Right renal cortex interstitium (tissue), 3 donors: Measurements from ENCODE around the gene SLC17A9. TPM values are rescaled to one million over a fixed set of nuclear protein-coding genes. Genes with fewer than 3 reads are reported as not detected.
A peak's percentile ranks its signal among the peaks of the same experiment; 100 is the strongest.

Source experiments
- DNase-seq, 3 donors: peaks; one replicate each; pipeline ENCODE4 v3.0.0-alpha.2; 2013; ENCODE audit warnings: low read depth in 3 of 3, low spot score in 2 of 3
- polyA plus RNA-seq, 3 donors: library from polyadenylated mRNA; unstranded; fragments of 120-200 nt; gene quantifications; one replicate each; pipeline ENCODE4 v1.2.1, GENCODE V29; 2013; ENCODE audit not compliant: insufficient read length in 3 of 3

Gene SLC17A9
- polyA plus RNA-seq, 3 donors = 0.95 to 1.2 (median 1.1) TPM

DNA sequence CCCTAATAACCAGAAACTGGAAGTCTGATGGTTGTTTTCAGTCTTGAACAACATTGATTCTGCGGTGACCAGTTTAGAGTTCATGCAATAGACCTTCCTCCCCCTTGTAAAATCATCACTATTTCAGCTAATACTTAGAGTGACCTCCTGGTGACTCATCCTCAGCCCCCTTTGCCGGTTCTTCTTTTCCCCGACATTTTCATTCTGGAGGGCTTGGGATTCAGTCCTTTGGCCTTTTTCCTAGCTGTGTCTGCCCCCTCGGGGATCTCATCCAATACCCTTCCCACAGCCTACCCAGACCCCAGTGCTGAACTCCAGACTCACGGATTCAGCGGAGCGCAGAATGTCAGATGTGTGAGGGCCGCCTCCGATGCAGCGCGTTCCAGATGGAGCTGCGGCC, 61.8 kb downstream of the SLC17A9 start:
- DNase-seq = no peak

DNA sequence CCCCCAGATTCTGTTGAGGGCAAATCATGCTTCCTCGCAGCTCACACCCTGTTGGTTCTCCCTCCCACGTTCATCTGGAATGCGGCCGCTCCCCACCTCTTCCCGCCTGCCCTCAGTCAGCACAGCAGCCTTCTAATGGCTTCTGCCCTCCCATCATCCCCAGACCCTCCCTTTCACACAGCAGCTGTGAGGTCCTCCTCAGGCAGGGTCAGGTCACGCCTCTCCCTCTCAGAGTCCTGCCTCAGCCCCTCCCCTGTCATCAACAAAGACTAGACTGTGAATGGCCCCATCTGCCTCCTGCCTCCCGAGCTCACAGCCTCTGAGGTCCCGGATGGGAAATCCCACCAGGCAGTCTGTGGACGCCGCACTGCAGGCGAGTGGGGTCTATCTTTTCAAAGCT, 62.2 kb downstream of the SLC17A9 start:
- peak in 1 of 3 donors; percentile 27 for DNase-seq

DNA sequence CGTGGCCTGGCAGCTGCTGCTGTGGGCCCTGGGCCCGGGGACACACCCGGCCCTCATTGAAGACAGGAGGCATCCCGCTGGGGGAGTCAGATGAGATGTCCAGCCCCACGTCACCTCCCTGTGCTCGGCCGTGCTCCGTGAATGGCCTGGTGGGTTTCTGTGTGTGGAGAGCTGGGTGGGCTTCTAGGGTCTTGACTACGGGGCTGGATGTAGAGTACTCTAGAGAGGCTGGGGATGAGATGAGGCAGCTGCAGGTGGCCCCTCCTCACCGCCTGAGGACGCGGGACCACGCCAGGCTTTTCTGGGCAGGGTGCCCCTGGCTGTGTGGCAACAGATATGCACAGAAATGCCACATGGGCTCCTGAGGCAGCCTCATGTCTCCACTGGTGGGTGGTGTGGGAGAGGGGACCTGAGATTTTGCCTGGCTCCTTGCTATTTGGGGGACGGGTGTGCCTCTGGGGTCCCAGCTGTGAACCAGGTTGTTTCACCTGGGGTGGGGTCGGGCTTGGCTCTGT, 62.7 kb downstream of the SLC17A9 start:
- DNase-seq = no peak

DNA sequence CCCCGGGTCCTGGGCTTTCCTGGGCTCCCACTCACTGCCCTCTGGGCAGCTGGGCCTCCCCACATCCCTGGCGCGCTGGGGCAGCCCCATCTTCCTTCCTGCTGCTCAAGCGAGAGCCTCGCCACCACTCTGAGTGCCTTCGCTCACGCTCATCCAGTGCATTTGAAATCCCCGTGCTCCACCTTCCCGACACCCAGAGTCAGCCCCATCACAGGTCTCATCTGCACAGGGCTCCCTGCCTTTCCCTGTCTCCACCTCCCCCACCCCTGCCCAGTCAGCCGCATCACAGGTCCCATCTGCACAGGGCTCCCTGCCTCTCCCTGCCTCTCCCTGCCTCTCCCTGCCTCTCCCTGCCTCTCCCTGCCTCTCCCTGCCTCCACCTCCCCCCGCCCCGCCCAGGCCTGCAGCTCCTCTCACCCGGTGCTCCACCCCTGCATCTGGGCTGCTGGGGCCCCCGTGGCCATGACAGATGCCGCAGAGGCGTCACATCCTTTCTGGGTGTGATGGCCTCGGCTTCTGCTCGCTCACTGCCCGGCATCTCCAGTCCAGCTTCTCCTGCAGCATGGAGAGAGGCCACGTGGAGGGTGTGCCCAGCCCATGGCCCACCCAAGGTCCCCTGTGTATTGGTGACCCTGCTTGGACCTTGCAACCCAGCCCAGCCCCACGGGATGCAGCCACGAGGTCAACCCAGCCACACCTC, 63.3 kb downstream of the SLC17A9 start:
- no peak for DNase-seq

DNA sequence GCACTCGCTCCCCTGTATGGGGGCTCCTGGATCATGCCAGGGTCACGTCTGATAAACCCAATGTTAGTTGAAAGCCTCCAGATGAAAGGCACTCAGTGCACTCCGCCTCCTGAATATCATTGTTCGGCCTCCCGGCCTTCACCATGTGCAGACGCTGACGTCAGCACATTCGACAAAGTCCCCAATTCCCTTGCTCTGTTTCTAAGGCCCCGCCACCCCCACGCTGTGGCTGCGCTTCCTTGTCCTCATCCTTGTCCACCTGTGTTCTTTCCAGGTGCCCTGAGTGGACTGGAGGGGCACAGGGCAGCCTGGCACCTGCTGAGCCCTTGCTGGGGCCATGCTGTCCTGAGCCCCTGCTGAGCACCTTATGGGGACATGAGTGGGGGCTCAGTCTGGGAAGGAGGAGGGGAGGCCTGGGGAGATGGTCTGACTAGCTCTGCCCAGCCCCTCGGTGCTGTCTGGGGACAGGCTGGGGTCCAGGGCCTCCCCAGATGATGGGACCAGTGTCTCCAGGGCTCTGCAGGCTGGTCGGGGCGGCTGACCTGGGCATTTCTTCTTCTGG, 64.1 kb downstream of the SLC17A9 start:
- DNase-seq = no peak

DNA sequence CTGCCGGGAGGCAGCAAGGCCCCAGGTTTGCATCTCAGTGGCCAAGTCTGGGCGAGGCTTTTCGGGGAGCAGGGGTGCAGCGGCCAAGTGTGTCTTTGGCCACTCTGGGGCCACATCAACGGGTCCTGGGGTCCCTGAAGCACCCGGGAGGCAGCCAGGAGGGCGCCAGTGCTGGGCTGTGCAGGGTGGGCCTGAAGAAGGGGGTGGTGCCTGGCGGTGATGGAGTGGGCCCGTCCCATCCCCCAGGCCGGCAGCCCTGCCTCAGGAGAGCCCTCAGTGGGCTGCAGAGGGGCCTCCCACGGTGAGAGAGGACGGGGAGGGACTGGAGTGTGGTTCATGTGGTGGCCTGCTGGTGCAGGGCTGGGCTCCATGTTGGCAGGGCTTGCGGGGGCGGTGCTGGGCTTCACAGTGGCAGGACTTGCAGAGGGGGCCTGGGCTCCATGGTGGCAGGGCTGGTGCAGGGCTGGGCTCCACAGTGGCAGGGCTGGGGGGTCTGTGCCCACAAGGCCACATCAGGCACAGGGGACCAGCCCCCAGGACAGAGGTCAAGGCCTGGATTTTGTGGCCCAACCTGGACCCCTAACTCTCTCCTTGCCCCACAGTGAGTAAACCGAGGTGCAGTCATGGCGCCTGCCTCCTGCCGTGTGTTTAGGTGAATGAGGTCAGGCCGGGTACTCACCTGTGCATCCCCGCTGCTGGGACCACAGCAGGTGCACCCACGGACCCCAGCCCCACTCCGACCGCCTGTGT, 64.7 kb downstream of the SLC17A9 start:
- no peak for DNase-seq

DNA sequence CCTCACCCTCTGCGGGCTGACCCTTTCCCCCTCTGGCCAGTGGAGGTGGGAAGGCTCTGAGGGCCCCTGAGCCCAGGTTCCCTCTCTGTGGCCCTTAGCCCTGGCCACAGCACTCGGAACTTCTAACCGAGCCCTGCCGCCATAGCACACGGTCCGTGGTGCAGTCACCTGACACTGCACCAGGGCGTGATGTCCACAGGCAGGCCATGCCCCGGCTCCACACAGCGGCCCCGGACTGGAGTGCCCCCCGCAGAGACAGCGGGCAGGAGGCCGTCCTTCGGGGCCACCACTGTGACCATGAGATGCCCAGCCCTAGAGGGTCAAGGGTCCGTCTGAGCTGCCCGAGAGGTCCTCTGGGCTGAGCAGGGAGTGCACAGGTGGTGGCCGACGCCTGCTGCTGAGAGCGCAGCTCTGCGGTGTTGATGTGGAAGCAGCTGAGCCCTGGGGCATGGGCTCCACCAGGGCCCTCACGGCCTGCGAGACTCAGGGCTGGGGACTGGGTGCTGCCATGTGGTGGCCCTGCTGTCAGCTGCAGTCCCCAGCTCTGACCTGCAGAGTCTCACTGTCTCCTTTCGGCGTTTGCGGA, 65.4 kb downstream of the SLC17A9 start:
- no peak for DNase-seq

Other genes starting within 250 kb of the SLC17A9 start
- gene NTSR1, start 243.9 kb upstream of the SLC17A9 start, polyA plus RNA-seq = 1 to 10 TPM in 2 of 3 donors, under 1 TPM in 1; 0.96 to 1.2 (median 1.0) TPM
- 10 to 100 TPM; 15.0 to 16.0 (median 15.2) TPM for gene MRGBP, start 156.2 kb upstream of the SLC17A9 start, polyA plus RNA-seq
- 10 to 100 TPM; 23.9 to 24.5 (median 24.2) TPM for gene OGFR, start 147.9 kb upstream of the SLC17A9 start, polyA plus RNA-seq
- gene COL9A3, start 135.7 kb upstream of the SLC17A9 start, polyA plus RNA-seq = 10 to 100 TPM; 12.7 to 19.5 (median 14.1) TPM
- 10 to 100 TPM; 12.5 to 13.0 (median 12.5) TPM for gene TCFL5, start 90.9 kb upstream of the SLC17A9 start, polyA plus RNA-seq
- gene DIDO1, start 26.2 kb upstream of the SLC17A9 start, polyA plus RNA-seq = 10 to 100 TPM; 49.0 to 58.6 (median 57.1) TPM
- gene GID8, start 14.6 kb upstream of the SLC17A9 start, polyA plus RNA-seq = 10 to 100 TPM; 48.9 to 54.1 (median 52.0) TPM
- gene BHLHE23, start 54.3 kb downstream of the SLC17A9 start, polyA plus RNA-seq = not detected